ENCODE results near the gene EBF4. TPM values are rescaled to one million over a fixed set of nuclear protein-coding genes. Genes with fewer than 3 reads are reported as not detected.

Gene EBF4
- total and polyA plus RNA-seq, 10 of the 15 experiments (the other 5 are each of a cell fraction or from before 2014, with no cell fraction given) = 0.13 TPM; not detected in 9

- no peak for TF ChIP-seq TCF12 (IDR thresholded peaks at IDR 0.05; ENCODE audit: low read depth, low read length)
- no peak for TF ChIP-seq ZNF207 (IDR thresholded peaks at IDR 0.05; ENCODE audit: borderline replicate concordance)
- TF ChIP-seq, protein P1, sequence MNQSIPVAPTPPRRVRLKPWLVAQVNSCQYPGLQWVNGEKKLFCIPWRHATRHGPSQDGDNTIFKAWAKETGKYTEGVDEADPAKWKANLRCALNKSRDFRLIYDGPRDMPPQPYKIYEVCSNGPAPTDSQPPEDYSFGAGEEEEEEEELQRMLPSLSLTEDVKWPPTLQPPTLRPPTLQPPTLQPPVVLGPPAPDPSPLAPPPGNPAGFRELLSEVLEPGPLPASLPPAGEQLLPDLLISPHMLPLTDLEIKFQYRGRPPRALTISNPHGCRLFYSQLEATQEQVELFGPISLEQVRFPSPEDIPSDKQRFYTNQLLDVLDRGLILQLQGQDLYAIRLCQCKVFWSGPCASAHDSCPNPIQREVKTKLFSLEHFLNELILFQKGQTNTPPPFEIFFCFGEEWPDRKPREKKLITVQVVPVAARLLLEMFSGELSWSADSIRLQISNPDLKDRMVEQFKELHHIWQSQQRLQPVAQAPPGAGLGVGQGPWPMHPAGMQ (IDR thresholded peaks at IDR 0.05; ENCODE audit: borderline replicate concordance) = no peak
- no peak for TF ChIP-seq NFYA (IDR thresholded peaks at IDR 0.05; ENCODE audit: borderline replicate concordance, low read depth, low read length)
- no peak for TF ChIP-seq CBX5 (IDR thresholded peaks at IDR 0.05; ENCODE audit: low read depth)
- TF ChIP-seq, protein P2, sequence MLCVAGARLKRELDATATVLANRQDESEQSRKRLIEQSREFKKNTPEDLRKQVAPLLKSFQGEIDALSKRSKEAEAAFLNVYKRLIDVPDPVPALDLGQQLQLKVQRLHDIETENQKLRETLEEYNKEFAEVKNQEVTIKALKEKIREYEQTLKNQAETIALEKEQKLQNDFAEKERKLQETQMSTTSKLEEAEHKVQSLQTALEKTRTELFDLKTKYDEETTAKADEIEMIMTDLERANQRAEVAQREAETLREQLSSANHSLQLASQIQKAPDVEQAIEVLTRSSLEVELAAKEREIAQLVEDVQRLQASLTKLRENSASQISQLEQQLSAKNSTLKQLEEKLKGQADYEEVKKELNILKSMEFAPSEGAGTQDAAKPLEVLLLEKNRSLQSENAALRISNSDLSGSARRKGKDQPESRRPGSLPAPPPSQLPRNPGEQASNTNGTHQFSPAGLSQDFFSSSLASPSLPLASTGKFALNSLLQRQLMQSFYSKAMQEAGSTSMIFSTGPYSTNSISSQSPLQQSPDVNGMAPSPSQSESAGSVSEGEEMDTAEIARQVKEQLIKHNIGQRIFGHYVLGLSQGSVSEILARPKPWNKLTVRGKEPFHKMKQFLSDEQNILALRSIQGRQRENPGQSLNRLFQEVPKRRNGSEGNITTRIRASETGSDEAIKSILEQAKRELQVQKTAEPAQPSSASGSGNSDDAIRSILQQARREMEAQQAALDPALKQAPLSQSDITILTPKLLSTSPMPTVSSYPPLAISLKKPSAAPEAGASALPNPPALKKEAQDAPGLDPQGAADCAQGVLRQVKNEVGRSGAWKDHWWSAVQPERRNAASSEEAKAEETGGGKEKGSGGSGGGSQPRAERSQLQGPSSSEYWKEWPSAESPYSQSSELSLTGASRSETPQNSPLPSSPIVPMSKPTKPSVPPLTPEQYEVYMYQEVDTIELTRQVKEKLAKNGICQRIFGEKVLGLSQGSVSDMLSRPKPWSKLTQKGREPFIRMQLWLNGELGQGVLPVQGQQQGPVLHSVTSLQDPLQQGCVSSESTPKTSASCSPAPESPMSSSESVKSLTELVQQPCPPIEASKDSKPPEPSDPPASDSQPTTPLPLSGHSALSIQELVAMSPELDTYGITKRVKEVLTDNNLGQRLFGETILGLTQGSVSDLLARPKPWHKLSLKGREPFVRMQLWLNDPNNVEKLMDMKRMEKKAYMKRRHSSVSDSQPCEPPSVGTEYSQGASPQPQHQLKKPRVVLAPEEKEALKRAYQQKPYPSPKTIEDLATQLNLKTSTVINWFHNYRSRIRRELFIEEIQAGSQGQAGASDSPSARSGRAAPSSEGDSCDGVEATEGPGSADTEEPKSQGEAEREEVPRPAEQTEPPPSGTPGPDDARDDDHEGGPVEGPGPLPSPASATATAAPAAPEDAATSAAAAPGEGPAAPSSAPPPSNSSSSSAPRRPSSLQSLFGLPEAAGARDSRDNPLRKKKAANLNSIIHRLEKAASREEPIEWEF (IDR thresholded peaks at IDR 0.05; ENCODE audit: insufficient replicate concordance, low read depth, low read length) = no peak
- no peak for TF ChIP-seq POLR2AphosphoS5 (IDR thresholded peaks at IDR 0.05; ENCODE audit: low read length)
- TF ChIP-seq ZNF687 (IDR thresholded peaks at IDR 0.05) = no peak
- no peak for TF ChIP-seq ZBTB33 (IDR thresholded peaks at IDR 0.05)
- TF ChIP-seq CHD1 (IDR thresholded peaks at IDR 0.05; ENCODE audit: low read depth, low read length) = no peak
- no peak for TF ChIP-seq SUPT20H (IDR thresholded peaks at IDR 0.05; ENCODE audit: borderline replicate concordance, control insufficient read depth, low read depth, low read length)
Observed at GRCh38 chr20:2672446-2672845, 20.1 kb upstream of the EBF4 start (continued).

Measured in GM12878 (cell line).